ENCODE results near the gene JHY. TPM values are rescaled to one million over a fixed set of nuclear protein-coding genes. Genes with fewer than 3 reads are reported as not detected.

JHY gene
- total RNA-seq, 4 donors from 2014 or later: 9.6 to 14.9 (median 10.6) TPM

DNA sequence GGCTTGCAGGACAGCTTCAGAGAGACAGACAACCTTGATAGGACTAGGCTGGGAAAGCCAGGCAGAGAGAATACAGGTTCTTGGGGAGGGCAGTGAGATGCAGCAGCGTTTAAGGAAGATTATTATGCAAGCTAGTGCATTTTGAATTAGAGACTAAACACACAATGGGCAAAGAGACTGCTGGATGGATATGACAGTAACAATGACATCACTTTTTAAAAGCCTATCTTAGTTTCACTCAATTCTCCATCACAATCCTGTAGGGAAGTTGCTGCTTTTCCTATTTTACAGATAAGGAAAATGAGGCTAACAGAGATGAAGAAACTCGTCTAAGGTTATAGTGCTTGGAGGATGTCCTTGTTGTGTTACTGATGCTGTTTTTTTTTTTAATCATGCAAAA is 5.6 kb downstream of the JHY start:
- no peaks in the 10 kb centered on the region for H3K27me3 ChIP-seq
- TF ChIP-seq, protein P1, sequence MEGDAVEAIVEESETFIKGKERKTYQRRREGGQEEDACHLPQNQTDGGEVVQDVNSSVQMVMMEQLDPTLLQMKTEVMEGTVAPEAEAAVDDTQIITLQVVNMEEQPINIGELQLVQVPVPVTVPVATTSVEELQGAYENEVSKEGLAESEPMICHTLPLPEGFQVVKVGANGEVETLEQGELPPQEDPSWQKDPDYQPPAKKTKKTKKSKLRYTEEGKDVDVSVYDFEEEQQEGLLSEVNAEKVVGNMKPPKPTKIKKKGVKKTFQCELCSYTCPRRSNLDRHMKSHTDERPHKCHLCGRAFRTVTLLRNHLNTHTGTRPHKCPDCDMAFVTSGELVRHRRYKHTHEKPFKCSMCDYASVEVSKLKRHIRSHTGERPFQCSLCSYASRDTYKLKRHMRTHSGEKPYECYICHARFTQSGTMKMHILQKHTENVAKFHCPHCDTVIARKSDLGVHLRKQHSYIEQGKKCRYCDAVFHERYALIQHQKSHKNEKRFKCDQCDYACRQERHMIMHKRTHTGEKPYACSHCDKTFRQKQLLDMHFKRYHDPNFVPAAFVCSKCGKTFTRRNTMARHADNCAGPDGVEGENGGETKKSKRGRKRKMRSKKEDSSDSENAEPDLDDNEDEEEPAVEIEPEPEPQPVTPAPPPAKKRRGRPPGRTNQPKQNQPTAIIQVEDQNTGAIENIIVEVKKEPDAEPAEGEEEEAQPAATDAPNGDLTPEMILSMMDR (IDR thresholded peaks at IDR 0.05): no peak
- TF ChIP-seq POLR2A (IDR thresholded peaks at IDR 0.05; ENCODE audit: low read depth) (no peak), POLR2AphosphoS5 (IDR thresholded peaks at IDR 0.05) (no peak), EP300 (IDR thresholded peaks at IDR 0.05) (no peak)
- peaks cover 0 to 8% (median 5%) of the 10 kb centered on the region in 4 donors for H3K36me3 ChIP-seq
- 89% methylated on average over 2 of the region's 2 CpGs for WGBS
- no peak for DNase-seq (ENCODE audit: extremely low spot score)
- peaks cover 0 to 14% (median 12%) of the 10 kb centered on the region in 4 donors for H3K4me1 ChIP-seq
- no peak overlapping the region for H3K4me3 ChIP-seq
- H3K9me3 ChIP-seq: no peaks in the 10 kb centered on the region
- intact Hi-C loops (cut with DNase I): no loop called here
- H3K27ac ChIP-seq (replicated peaks in 1 of 4): no peak overlapping the region

GRCh38 chr11:122893131-122893530 is 10.6 kb downstream of the JHY start:
- peaks cover 0 to 5% (median 0%) of the 10 kb centered on the region in 4 donors for H3K36me3 ChIP-seq
- WGBS: 82% methylated on average over 5 of the region's 5 CpGs
- DNase-seq (ENCODE audit: extremely low spot score): no peak
- no peak overlapping the region for H3K4me3 ChIP-seq
- peaks cover 0 to 8% (median 3%) of the 10 kb centered on the region in 4 donors for H3K4me1 ChIP-seq
- intact Hi-C loops (cut with DNase I): no loop called here
- no peaks in the 10 kb centered on the region for H3K9me3 ChIP-seq
- H3K27me3 ChIP-seq: no peaks in the 10 kb centered on the region
- TF ChIP-seq POLR2AphosphoS5 (IDR thresholded peaks at IDR 0.05): no peak
- no peak for TF ChIP-seq POLR2A (IDR thresholded peaks at IDR 0.05; ENCODE audit: low read depth)
- TF ChIP-seq, protein P1 (IDR thresholded peaks at IDR 0.05): no peak
- TF ChIP-seq EP300 (IDR thresholded peaks at IDR 0.05): no peak
- H3K27ac ChIP-seq (replicated peaks in 1 of 4): no peak overlapping the region

DNA sequence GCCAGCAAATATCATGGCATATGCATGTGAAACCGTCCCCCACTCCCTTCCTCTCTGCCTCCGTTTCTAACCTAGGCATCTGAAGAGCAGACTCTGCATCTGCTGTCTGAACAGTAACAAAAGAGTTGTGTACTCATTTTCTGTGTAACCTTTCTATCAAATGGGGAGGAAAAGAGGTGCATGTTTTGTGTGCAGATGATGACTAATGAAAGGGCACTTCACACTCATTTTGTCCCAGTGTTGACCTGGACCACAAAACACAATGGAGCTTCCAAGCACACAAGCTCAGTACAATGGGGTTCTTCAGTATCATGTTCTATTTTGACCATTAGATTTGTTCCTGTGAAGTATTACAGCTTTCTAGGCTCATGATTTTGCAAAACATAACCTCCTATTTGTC is 13.0 kb downstream of the JHY start:
- DNase-seq (ENCODE audit: extremely low spot score): no peak
- Histone ChIP-seq H3K9me3 (no peaks in the 10 kb centered on the region), H3K36me3 (no peaks in the 10 kb centered on the region), H3K4me3 (no peak overlapping the region), H3K27ac (replicated peaks in 1 of 4) (no peak overlapping the region), H3K4me1 (peaks cover 0 to 8% (median 3%) of the 10 kb centered on the region in 4 donors), H3K27me3 (no peaks in the 10 kb centered on the region)
- intact Hi-C loops (cut with DNase I): no loop called here
- 95% methylated on average over 2 of the region's 2 CpGs for WGBS
- TF ChIP-seq EP300 (IDR thresholded peaks at IDR 0.05): no peak
- TF ChIP-seq, protein P1 (IDR thresholded peaks at IDR 0.05): no peak
- no peak for TF ChIP-seq POLR2A (IDR thresholded peaks at IDR 0.05; ENCODE audit: low read depth)
- TF ChIP-seq POLR2AphosphoS5 (IDR thresholded peaks at IDR 0.05): no peak

DNA sequence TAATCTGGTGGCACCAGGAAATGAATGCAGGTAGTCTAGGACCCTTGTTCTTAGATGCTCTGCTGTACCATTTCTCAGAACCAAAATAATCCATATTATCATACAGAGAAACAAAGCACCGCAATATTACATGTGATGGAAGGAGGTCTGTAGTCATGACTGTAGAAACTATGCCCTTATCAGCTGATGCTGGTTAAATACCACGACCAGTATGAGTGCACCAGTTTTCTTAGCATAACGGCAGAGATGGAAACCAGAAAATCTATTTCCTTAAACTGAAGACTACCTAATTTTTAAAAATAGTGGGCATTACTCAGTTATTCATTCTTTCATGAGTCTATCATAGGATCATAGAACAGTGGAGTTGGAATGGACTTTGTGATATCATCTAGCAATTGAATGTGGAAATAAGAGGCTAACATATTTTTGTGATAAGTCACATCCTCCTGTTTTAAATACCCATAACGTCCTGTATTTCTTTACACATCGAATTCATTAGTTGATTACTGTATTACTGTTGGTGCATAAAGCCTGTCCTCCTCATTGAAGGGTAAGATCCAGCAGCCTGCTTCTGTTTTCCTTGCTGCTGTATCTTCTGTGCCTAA is 15.1 kb downstream of the JHY start:
- no peaks in the 10 kb centered on the region for H3K9me3 ChIP-seq
- H3K4me3 ChIP-seq: no peak overlapping the region
- H3K36me3 ChIP-seq: no peaks in the 10 kb centered on the region
- no peaks in the 10 kb centered on the region for H3K27me3 ChIP-seq
- no peak for TF ChIP-seq EP300 (IDR thresholded peaks at IDR 0.05)
- no peak for TF ChIP-seq POLR2A (IDR thresholded peaks at IDR 0.05; ENCODE audit: low read depth)
- TF ChIP-seq POLR2AphosphoS5 (IDR thresholded peaks at IDR 0.05): no peak
- TF ChIP-seq, protein P1 (IDR thresholded peaks at IDR 0.05): no peak
- H3K27ac ChIP-seq (replicated peaks in 1 of 4): no peak overlapping the region
- peaks cover 0 to 8% (median 3%) of the 10 kb centered on the region in 4 donors for H3K4me1 ChIP-seq
- intact Hi-C loops (cut with DNase I): no loop called here
- no peak for DNase-seq (ENCODE audit: extremely low spot score)
- 79% methylated on average over 5 of the region's 5 CpGs for WGBS

DNA sequence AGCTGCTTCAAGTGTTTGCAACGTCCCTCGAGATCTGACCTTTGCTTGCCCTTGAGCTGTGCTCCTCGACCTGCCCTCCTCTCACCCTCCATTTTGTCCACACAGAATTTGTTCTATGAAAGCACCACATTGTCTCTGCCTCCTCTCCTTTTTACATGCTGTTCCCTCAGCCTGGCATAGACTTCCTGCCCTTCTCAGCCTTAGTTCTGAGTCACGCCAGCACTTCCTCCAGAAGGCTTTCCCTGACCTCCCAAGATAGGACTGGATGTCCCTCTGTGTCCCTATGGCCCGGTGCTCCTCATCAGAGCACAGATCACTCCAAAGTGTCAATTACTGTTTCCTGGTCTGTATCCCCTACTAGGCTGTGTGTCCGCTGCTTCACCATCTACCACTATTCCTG is 16.2 kb downstream of the JHY start:
- 78% methylated on average over 6 of the region's 6 CpGs for WGBS
- Histone ChIP-seq H3K4me3 (no peak overlapping the region), H3K27ac (replicated peaks in 1 of 4) (no peak overlapping the region), H3K36me3 (peaks cover 0 to 4% (median 0%) of the 10 kb centered on the region in 4 donors), H3K27me3 (no peaks in the 10 kb centered on the region), H3K9me3 (no peaks in the 10 kb centered on the region), H3K4me1 (peaks cover 0 to 8% (median 3%) of the 10 kb centered on the region in 4 donors)
- no peak for DNase-seq (ENCODE audit: extremely low spot score)
- intact Hi-C loops (cut with DNase I): no loop called here
- TF ChIP-seq POLR2AphosphoS5 (IDR thresholded peaks at IDR 0.05) (peak in 1 of 2 donors; percentile 18), POLR2A (IDR thresholded peaks at IDR 0.05; ENCODE audit: low read depth) (no peak)
- TF ChIP-seq, protein P1 (IDR thresholded peaks at IDR 0.05): no peak

Measured in esophagus muscularis mucosa (tissue), 4 donors.